Kidney epithelial cell (primary cell): ENCODE data around the gene GNG2. TPM values are rescaled to one million over a fixed set of nuclear protein-coding genes. Genes with fewer than 3 reads are reported as not detected.

Source experiments
- DNase-seq: peaks from one replicate; pipeline ENCODE4 v3.0.0-alpha.2; 2010; ENCODE audit warnings: low read depth
- H3K27me3 ChIP-seq: 2 replicates; pipeline ENCODE4 v1.6.0; 2011; ENCODE audit warnings: low read length; ENCODE audit not compliant: control insufficient read depth, insufficient read depth
- H3K36me3 ChIP-seq: 2 replicates; pipeline ENCODE4 v1.5.1; 2011; ENCODE audit warnings: low read length; ENCODE audit not compliant: control insufficient read depth, insufficient read depth
- H3K4me3 ChIP-seq: 2 replicates; pipeline ENCODE4 v1.5.1; 2011; ENCODE audit warnings: low read depth, mild to moderate bottlenecking, control low read depth, low read length
- CTCF ChIP-seq: IDR thresholded peaks from 2 replicates; pipeline ENCODE4 v1.5.1; 2011; ENCODE audit warnings: mild to moderate bottlenecking, moderate library complexity, low read length, control low read depth, inconsistent platforms; ENCODE audit not compliant: insufficient read depth, poor library complexity, severe bottlenecking
- total RNA-seq: library from RNA; depleted of rRNA; stranded (reverse); fragments of >200 nt; gene quantifications from 2 replicates; pipeline ENCODE4 v1.2.3, GENCODE V29; 2015

GNG2 gene
- total RNA-seq, 1 donor from 2014 or later: 4.1 TPM

- H3K36me3 ChIP-seq: no peaks in the 10 kb centered on the region
- DNase-seq: peak; percentile 84
- no peak for TF ChIP-seq CTCF
- no peak overlapping the region for H3K4me3 ChIP-seq
- H3K27me3 ChIP-seq: no peaks in the 10 kb centered on the region
Measured at GRCh38 chr14:51873221-51873893, 12.9 kb downstream of the GNG2 start.

GRCh38 chr14:51877810-51878209, 17.4 kb downstream of the GNG2 start:
- H3K27me3 ChIP-seq: no peaks in the 10 kb centered on the region
- TF ChIP-seq CTCF: no peak
- H3K4me3 ChIP-seq: no peak overlapping the region
- no peaks in the 10 kb centered on the region for H3K36me3 ChIP-seq
- no peak for DNase-seq

- no peak for TF ChIP-seq CTCF
- H3K36me3 ChIP-seq: no peaks in the 10 kb centered on the region
- DNase-seq: no peak
- no peak overlapping the region for H3K4me3 ChIP-seq
- no peaks in the 10 kb centered on the region for H3K27me3 ChIP-seq
Measured at GRCh38 chr14:51879170-51879569, 18.8 kb downstream of the GNG2 start.

GRCh38 chr14:51880835-51881580, 20.6 kb downstream of the GNG2 start:
- H3K27me3 ChIP-seq: no peaks in the 10 kb centered on the region
- H3K4me3 ChIP-seq: no peak overlapping the region
- no peak for DNase-seq
- no peaks in the 10 kb centered on the region for H3K36me3 ChIP-seq
- no peak for TF ChIP-seq CTCF

- H3K27me3 ChIP-seq: no peaks in the 10 kb centered on the region
- no peaks in the 10 kb centered on the region for H3K36me3 ChIP-seq
- no peak overlapping the region for H3K4me3 ChIP-seq
- DNase-seq: no peak
- no peak for TF ChIP-seq CTCF
Measured at GRCh38 chr14:51881636-51882035, 21.2 kb downstream of the GNG2 start.

- Histone ChIP-seq H3K27me3 (no peaks in the 10 kb centered on the region), H3K36me3 (no peaks in the 10 kb centered on the region), H3K4me3 (no peak overlapping the region)
- TF ChIP-seq CTCF: no peak
- DNase-seq: no peak
Measured at GRCh38 chr14:51883232-51883631, 22.8 kb downstream of the GNG2 start.
